ENCODE measurements around the gene LRRC7. TPM values are rescaled to one million over a fixed set of nuclear protein-coding genes. Genes with fewer than 3 reads are reported as not detected.

The LRRC7 gene
- total RNA-seq, 1 experiment from 2014 or later: not detected

DNA sequence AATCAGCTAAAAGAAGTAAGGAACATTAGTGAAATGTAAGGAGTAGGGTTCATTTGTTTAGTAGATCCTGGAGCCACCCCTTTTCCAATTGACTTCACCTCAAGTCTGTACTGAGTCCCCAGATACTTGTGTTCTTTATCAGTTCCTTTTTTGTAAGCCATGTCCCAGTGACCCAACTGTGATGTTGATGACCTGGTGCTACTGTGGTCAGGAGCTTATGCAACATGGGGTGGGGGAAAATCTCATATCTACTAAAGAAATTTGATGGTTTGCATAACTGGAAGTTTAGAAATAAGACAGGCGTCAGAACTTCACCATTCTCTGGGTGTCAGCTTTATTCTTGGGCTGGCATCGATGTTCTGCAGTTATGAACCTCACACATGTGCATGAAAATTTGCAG, 120.5 kb downstream of the LRRC7 start:
- Histone ChIP-seq H3K4me3 (ENCODE audit: low read depth in 2 of 2, low read length in 2 of 2) (no peak overlapping the region), H3K4me1 (ENCODE audit: control insufficient read depth, insufficient read depth, low read length) (no peaks in the 10 kb centered on the region), H3K27me3 (ENCODE audit: control insufficient read depth, insufficient read depth, low read length) (no peaks in the 10 kb centered on the region), H3K9me3 (ENCODE audit: control insufficient read depth, insufficient read depth, low read depth, low read length) (no peaks in the 10 kb centered on the region), H3K27ac (ENCODE audit: low read length) (no peak overlapping the region), H3K36me3 (ENCODE audit: control insufficient read depth, insufficient read depth, low read length) (no peaks in the 10 kb centered on the region)
- no peak for ATAC-seq
- intact Hi-C loops (cut with micrococcal nuclease; ENCODE audit: unreplicated experiment): no loop called here
- no TSS peak for BruUV-seq (replicated peaks)
- ChIA-PET POLR2A (no interaction called here), CTCF (no interaction called here)
- no peak for DNase-seq (ENCODE audit: low read depth, low spot score)
- in situ Hi-C loops (cut with HindIII; ENCODE audit: low pct_unique_long_range_greater_than_20kb, low sequenced_read_pairs): no loop called here
- TF ChIP-seq POLR2AphosphoS5 (IDR thresholded peaks at IDR 0.05; ENCODE audit: low read depth, low read length) (no peak), SIN3A (IDR thresholded peaks at IDR 0.05; ENCODE audit: borderline replicate concordance, insufficient read depth, low read depth, low read length) (no peak), TCF7L2 (IDR thresholded peaks at IDR 0.05; ENCODE audit: low read depth, low read length) (no peak)
- TF ChIP-seq, protein P1, sequence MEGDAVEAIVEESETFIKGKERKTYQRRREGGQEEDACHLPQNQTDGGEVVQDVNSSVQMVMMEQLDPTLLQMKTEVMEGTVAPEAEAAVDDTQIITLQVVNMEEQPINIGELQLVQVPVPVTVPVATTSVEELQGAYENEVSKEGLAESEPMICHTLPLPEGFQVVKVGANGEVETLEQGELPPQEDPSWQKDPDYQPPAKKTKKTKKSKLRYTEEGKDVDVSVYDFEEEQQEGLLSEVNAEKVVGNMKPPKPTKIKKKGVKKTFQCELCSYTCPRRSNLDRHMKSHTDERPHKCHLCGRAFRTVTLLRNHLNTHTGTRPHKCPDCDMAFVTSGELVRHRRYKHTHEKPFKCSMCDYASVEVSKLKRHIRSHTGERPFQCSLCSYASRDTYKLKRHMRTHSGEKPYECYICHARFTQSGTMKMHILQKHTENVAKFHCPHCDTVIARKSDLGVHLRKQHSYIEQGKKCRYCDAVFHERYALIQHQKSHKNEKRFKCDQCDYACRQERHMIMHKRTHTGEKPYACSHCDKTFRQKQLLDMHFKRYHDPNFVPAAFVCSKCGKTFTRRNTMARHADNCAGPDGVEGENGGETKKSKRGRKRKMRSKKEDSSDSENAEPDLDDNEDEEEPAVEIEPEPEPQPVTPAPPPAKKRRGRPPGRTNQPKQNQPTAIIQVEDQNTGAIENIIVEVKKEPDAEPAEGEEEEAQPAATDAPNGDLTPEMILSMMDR (IDR thresholded peaks at IDR 0.05): no peak
- TF ChIP-seq, protein P2, sequence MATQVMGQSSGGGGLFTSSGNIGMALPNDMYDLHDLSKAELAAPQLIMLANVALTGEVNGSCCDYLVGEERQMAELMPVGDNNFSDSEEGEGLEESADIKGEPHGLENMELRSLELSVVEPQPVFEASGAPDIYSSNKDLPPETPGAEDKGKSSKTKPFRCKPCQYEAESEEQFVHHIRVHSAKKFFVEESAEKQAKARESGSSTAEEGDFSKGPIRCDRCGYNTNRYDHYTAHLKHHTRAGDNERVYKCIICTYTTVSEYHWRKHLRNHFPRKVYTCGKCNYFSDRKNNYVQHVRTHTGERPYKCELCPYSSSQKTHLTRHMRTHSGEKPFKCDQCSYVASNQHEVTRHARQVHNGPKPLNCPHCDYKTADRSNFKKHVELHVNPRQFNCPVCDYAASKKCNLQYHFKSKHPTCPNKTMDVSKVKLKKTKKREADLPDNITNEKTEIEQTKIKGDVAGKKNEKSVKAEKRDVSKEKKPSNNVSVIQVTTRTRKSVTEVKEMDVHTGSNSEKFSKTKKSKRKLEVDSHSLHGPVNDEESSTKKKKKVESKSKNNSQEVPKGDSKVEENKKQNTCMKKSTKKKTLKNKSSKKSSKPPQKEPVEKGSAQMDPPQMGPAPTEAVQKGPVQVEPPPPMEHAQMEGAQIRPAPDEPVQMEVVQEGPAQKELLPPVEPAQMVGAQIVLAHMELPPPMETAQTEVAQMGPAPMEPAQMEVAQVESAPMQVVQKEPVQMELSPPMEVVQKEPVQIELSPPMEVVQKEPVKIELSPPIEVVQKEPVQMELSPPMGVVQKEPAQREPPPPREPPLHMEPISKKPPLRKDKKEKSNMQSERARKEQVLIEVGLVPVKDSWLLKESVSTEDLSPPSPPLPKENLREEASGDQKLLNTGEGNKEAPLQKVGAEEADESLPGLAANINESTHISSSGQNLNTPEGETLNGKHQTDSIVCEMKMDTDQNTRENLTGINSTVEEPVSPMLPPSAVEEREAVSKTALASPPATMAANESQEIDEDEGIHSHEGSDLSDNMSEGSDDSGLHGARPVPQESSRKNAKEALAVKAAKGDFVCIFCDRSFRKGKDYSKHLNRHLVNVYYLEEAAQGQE (IDR thresholded peaks at IDR 0.05; ENCODE audit: insufficient read depth in 1 of 2, low read depth in 2 of 2, low read length in 1 of 2): no peak

DNA sequence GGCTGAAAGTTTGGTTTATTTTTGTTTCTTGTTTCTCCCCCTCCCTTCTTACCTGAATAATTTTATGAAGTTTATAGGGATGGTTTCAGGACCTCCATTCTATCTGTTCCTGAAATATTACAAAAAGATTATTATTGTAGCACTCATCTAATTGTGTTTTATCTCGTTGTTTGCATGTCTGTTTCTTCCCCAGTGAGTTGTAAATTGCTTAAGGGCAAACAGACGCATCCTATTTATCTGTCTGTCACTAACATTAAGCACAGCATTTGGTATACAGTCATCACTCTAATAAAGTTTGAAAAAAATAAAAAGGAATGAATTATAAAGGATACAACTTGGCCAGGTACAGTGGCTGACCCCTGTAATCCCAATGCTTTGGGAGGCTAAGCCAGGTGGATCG, 123.5 kb downstream of the LRRC7 start:
- no peaks in the 10 kb centered on the region for H3K4me1 ChIP-seq (ENCODE audit: control insufficient read depth, insufficient read depth, low read length)
- ChIA-PET POLR2A (no interaction called here), CTCF (no interaction called here)
- no peaks in the 10 kb centered on the region for H3K9me3 ChIP-seq (ENCODE audit: control insufficient read depth, insufficient read depth, low read depth, low read length)
- no peak for ATAC-seq
- DNase-seq (ENCODE audit: low read depth, low spot score): no peak
- TF ChIP-seq POLR2AphosphoS5 (IDR thresholded peaks at IDR 0.05; ENCODE audit: low read depth, low read length): no peak
- TF ChIP-seq TCF7L2 (IDR thresholded peaks at IDR 0.05; ENCODE audit: low read depth, low read length): no peak
- TF ChIP-seq, protein P2 (IDR thresholded peaks at IDR 0.05; ENCODE audit: insufficient read depth in 1 of 2, low read depth in 2 of 2, low read length in 1 of 2): no peak
- TF ChIP-seq, protein P1 (IDR thresholded peaks at IDR 0.05): no peak
- in situ Hi-C loops (cut with HindIII; ENCODE audit: low pct_unique_long_range_greater_than_20kb, low sequenced_read_pairs) (no loop called here), intact Hi-C loops (cut with micrococcal nuclease; ENCODE audit: unreplicated experiment) (no loop called here)
- H3K36me3 ChIP-seq (ENCODE audit: control insufficient read depth, insufficient read depth, low read length): no peaks in the 10 kb centered on the region
- BruUV-seq (replicated peaks): no TSS peak
- no peaks in the 10 kb centered on the region for H3K27me3 ChIP-seq (ENCODE audit: control insufficient read depth, insufficient read depth, low read length)
- H3K4me3 ChIP-seq (ENCODE audit: low read depth in 2 of 2, low read length in 2 of 2): no peak overlapping the region
- no peak overlapping the region for H3K27ac ChIP-seq (ENCODE audit: low read length)

All from Panc1 (cell line).